ENCODE measurements around the gene C6orf15. TPM values are rescaled to one million over a fixed set of nuclear protein-coding genes. Genes with fewer than 3 reads are reported as not detected.

C6orf15 gene
- total and polyA plus RNA-seq, 7 donors, result not detected

DNA sequence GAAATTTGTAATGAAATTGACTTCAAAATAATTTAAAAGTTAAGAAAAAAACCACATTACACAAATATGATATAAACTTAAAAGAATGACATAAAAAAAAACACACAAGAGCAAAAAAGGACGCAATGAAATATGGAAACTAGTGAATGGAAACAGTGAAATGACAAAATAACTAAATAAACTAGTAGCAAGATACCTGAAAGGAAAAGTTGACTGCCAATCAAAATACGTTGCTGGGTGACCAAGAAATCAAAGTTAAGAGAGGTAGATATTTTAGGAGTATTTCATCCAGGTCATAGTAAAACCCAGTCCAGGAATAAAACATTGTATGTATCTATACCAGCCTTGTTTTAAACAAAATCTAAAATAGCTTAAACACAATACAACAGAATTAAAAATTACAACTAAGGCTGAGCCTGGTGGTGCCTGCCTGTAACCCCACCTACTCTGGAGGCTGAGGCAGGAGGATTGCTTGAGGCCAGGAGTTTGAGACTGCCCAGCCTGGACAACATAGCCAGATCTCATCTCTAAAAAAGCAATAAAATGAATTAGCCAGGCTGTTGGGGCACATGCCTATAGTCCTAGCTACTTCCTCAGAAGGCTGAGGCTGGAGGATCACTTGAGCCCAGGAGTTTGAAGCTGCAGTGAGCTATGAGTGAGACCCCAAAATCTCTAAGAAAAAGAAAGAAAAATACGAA lies 22.0 kb downstream of the C6orf15 start:
- TF ChIP-seq, protein P1, sequence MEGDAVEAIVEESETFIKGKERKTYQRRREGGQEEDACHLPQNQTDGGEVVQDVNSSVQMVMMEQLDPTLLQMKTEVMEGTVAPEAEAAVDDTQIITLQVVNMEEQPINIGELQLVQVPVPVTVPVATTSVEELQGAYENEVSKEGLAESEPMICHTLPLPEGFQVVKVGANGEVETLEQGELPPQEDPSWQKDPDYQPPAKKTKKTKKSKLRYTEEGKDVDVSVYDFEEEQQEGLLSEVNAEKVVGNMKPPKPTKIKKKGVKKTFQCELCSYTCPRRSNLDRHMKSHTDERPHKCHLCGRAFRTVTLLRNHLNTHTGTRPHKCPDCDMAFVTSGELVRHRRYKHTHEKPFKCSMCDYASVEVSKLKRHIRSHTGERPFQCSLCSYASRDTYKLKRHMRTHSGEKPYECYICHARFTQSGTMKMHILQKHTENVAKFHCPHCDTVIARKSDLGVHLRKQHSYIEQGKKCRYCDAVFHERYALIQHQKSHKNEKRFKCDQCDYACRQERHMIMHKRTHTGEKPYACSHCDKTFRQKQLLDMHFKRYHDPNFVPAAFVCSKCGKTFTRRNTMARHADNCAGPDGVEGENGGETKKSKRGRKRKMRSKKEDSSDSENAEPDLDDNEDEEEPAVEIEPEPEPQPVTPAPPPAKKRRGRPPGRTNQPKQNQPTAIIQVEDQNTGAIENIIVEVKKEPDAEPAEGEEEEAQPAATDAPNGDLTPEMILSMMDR (IDR thresholded peaks at IDR 0.05), result no peak
- H3K36me3 ChIP-seq (ENCODE audit: insufficient read depth in 1 of 2, low read depth in 1 of 2), result no peaks in the 10 kb centered on the region
- H3K27me3 ChIP-seq (ENCODE audit: insufficient read depth in 3 of 3, low read length in 2 of 3), result no peaks in the 10 kb centered on the region
- no peak overlapping the region for H3K27ac ChIP-seq
- DNase-seq (no peak), ATAC-seq (no peak)
- peaks cover 16% of the 10 kb centered on the region for H3K4me1 ChIP-seq
- H3K4me3 ChIP-seq, result no peak overlapping the region
- no peaks in the 10 kb centered on the region for H3K9me3 ChIP-seq
- 94 to 97% (median 95%) methylated on average over 3 of the region's 3 CpGs for WGBS, 3 donors
- intact Hi-C loops (cut with DNase I), result no loop called here

DNA sequence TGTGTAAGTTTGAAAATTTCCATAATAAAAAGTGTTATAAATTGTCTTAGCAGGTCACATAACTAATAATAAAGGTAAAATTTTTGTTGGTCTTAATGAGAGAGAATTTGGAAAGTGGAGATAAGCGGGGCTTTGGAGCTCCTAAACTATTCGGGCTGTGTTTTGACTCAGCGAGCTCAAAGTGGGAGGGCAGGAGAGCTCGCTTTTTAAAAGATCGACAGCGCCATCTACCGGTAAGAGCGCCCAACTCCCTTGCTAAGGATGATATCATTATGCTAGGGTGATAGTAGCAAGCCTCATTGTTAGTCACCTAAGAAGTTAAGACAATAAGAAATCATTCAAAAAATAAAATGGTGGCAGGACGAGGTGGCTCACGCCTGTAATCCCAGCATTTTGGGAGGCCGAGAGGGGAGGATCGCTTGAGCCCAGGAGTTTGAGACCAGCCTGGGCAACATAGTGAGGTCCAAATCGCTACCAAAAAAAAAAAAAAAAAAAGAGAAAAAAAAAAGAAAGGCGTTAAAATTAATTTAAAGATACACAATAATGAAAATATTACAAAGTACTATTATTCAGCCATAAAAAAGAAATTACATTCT lies 24.8 kb downstream of the C6orf15 start:
- 11 to 14% (median 12%) methylated on average over 14 of the region's 14 CpGs for WGBS, 3 donors
- TF ChIP-seq, protein P1 (IDR thresholded peaks at IDR 0.05), result peak; percentile 86
- Histone ChIP-seq H3K27me3 (ENCODE audit: insufficient read depth in 3 of 3, low read length in 2 of 3) (no peaks in the 10 kb centered on the region), H3K4me3 (no peak overlapping the region), H3K27ac (peak overlapping the region; percentile 31), H3K4me1 (peaks cover 17% of the 10 kb centered on the region), H3K9me3 (no peaks in the 10 kb centered on the region), H3K36me3 (ENCODE audit: insufficient read depth in 1 of 2, low read depth in 1 of 2) (no peaks in the 10 kb centered on the region)
- DNase-seq (peak; percentile 81 to 85), ATAC-seq (peak; percentile 89 to 97 (median 94))
- intact Hi-C loops (cut with DNase I), result loop anchor here (2.0 to 10.0 kb wide), 6 partner anchors 173 to 545 kb away; partner anchors contain the start of genes FLOT1 (in 1 of the 2), IER3 (in 1 of the 2), PPP1R18 (in 1 of the 2) and VARS2 (in 1 of the 2)

DNA sequence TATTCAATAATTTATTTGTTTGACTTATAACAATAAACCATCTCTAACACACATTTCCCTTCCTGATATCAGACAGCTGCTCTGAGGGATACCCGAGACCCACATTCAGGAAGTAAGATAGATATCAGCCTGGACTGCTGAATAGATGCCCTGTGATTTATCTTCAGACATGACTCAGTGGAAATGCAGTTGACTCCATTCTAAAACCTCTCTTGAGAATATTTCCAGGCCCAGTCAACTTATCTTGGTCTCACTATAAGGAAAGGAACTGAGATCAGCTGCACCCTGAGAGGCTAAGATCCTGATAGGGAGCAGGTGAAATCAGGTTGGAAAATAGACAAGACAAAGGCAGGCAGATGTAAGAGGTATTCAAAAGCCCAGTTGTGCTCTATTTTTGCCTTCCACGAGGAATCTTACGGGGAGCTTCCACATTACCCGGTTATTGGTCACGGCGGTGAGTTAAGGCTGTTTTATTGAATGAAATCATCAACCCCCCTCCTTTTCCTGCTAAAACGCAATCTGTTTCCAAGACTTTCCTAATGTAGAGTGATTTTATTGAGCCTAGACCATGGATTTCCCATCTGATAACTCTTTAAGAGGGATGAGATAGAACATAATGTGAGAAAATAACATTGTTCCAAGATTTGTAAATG lies 25.5 kb downstream of the C6orf15 start:
- Histone ChIP-seq H3K27ac (peak overlapping the region; percentile 31), H3K36me3 (ENCODE audit: insufficient read depth in 1 of 2, low read depth in 1 of 2) (no peaks in the 10 kb centered on the region), H3K9me3 (no peaks in the 10 kb centered on the region), H3K27me3 (ENCODE audit: insufficient read depth in 3 of 3, low read length in 2 of 3) (no peaks in the 10 kb centered on the region), H3K4me1 (peaks cover 17% of the 10 kb centered on the region), H3K4me3 (no peak overlapping the region)
- no peak for DNase-seq
- intact Hi-C loops (cut with DNase I), result loop anchor here (2.0 to 10.0 kb wide), 6 partner anchors 172 to 545 kb away; partner anchors contain the start of genes FLOT1 (in 1 of the 2), IER3 (in 1 of the 2), PPP1R18 (in 1 of the 2) and VARS2 (in 1 of the 2)
- peak in 3 of 4 donors; percentile 23 to 50 (median 28) for ATAC-seq
- TF ChIP-seq, protein P1 (IDR thresholded peaks at IDR 0.05), result no peak
- WGBS, 3 donors, result 15 to 24% (median 19%) methylated on average over 7 of the region's 7 CpGs

DNA sequence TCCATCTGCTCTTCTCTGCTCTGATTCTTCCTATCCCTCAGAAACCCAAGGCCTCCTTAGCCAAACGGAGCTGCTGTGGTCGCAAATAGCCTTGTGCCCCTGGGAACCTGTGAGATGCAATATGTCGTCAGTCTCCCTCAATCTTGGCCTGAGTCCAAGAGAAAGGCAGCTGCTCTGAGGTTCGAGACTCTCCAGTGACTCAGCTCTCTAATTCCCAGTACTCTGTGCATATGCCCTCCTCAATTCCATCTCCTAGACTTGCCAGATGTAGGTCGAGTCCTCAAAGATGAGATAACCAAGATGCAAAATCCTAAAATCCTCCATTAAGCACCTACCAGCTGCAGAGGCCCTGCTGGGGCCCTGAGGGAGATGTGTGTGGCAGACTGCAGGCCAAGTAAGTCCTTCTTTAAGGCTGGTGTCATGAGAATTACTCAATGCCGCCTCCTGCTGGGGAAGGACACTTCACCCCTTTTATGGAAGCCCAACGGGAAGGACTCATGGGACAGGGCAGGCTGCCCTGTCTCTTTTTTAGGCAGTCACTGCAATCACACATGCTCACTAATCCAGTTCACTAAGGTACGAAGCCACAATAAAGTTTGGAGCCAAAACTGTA lies 28.5 kb downstream of the C6orf15 start:
- Histone ChIP-seq H3K9me3 (no peaks in the 10 kb centered on the region), H3K4me3 (no peak overlapping the region), H3K27me3 (ENCODE audit: insufficient read depth in 3 of 3, low read length in 2 of 3) (no peaks in the 10 kb centered on the region), H3K4me1 (peaks cover 17% of the 10 kb centered on the region), H3K27ac (no peak overlapping the region), H3K36me3 (ENCODE audit: insufficient read depth in 1 of 2, low read depth in 1 of 2) (no peaks in the 10 kb centered on the region)
- WGBS, 3 donors, result 22 to 37% (median 29%) methylated on average over 8 of the region's 8 CpGs
- peak; percentile 18 to 57 for DNase-seq
- TF ChIP-seq, protein P1 (IDR thresholded peaks at IDR 0.05), result peak; percentile 35
- intact Hi-C loops (cut with DNase I), result loop anchor here in 1 of 2 donors (10.0 kb wide), 2 partner anchors 339 to 399 kb away; partner anchors contain the start of genes FLOT1, IER3 and PPP1R18
- peak; percentile 34 to 76 (median 42) for ATAC-seq

Measured in psoas muscle (tissue), 8 donors.